HUDEP-2 (cell line): ENCODE measurements around the gene IFT122.

Source experiments
- DNase-seq, 76 experiments: peaks; one replicate each; lab custom pipeline; 2025; ENCODE audit not compliant: unreplicated experiment in 76 of 76; lab: John Stamatoyannopoulos, UW

The IFT122 gene

DNA sequence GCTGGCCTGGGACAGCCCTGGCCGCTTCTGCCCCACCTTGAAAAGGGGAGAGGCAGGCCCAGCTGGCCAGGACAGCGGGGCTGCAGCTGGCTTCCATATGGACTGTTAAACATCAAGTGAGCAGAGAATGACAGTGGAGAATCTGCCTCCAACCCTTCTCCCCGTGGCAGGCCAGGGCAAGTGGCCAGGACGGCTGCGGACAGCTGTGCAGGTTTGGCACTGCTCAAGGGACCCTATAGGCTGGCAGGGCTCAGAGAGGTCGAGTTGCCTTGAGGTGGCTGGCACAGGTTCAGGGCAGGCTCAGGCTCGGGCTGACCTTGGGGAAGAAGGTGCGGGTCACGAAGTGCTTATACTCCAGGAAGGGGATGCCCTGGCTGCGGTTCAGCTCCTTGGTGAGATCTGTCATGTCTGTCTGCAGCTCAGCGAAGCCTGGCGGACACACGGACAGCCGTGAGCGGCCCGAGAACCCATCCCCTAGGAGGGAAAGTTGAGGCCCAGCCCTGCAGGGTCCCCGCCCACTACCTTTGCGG lies 127.2 kb downstream of the IFT122 start:
- no peak for DNase-seq

DNA sequence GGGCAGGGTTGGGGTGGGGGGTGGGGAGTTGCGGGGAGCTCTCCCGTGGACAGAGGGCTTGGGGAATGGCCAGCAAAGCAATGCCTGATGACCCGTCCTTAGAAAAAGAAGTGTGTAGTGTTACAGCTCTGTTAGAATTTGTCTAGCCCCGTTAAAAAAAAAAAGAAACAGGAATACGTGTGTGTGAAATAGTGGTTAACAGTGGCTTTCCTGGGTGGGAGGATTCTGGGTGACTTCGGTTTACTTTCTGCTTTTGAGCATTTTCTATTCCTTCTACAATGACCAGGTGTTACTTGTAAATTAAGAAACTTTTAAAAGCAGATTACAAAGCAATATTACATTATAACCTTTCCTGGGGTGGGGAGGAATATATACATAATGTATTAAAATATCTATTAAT lies 127.9 kb downstream of the IFT122 start:
- no peak for DNase-seq

DNA sequence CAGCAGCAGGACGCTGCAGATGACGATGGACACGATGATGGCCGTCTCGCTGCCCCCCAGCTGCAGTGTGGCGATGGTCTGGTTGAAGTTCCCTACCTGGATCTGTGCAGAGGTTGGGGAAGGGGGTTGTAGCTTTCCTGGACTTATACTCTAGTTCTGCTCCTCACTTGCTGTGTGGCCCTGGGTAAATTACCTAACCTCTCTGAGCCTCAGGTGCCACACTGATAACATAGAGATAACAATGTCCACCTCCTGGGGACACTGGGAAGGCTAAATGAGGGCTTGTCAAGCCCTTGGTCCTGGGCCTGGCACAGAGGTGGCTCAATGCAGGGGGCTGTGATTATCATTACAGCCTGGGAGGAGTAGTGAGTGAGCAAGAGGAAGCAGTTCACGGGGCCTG lies 129.8 kb downstream of the IFT122 start:
- DNase-seq: no peak
